ENCODE data around the gene CCL25.

DNA sequence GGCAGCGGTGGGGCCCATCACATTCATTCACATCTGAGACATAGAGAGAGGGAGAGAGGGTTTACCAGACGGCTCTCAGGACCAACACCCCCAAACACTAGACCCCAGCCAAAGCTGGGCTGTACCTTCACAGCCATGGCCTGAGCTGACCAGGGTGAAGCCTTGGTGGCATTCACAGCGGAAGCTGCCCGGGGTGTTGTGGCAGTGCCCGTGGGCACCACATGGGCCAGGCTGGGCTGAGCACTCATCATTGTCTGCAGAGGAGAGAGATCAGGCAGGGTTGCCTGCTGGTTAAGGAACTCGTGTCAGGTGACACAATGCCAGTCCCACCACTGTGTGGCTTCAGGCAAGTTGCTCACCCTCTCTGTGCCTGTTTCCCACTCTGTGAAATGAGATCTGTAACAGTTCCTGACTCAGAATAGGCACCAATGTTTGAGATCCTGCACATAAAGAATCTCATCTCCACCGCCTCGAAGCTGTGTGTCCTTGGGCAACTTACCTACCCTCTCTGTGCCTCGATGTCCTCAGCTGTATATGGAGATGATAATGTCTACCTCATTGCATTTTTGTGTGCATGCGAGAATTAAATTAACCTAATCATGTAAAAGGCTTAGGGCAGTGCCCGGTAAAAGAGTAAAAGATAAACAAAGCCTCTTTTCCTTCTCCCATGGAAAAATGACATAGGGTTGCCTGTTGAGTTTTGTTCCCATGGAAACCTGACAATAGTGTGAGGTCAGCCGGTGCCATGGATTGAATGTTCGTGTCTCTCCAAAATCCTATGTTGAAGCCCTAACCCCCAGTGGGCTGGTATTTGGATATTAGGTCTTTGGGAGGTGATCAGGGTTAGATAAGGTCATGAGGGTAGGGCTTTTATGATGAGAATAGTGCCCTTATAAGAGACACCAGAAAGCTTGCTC, 22.9 kb downstream of the CCL25 start:
- TF ChIP-seq CTCF (IDR thresholded peaks at IDR 0.05) (no peak), POLR2A (IDR thresholded peaks at IDR 0.05) (no peak), POLR2AphosphoS5 (IDR thresholded peaks at IDR 0.05) (no peak), EP300 (IDR thresholded peaks at IDR 0.05; ENCODE audit: low read depth) (no peak)

Data from transverse colon (tissue), 4 donors.